Calu3 (cell line): ENCODE results near the gene CDC42SE1. TPM values are rescaled to one million over a fixed set of nuclear protein-coding genes. Genes with fewer than 3 reads are reported as not detected.
"Not testable (repeated sequence)": the region's sequence is repeated elsewhere in the genome, so short reads cannot be mapped to it uniquely, and the experiment has no call there.

Experiments used
- BruUV-seq: library from RNA; stranded (reverse); fragments of 400-500 nt; replicated peaks from 2 replicates; lab custom pipeline; 2021; lab: Mats Ljungman, UMichigan
- CTCF ChIA-PET: fragments of 300-600 bp; sonication (Branson Sonifier 250); formaldehyde crosslinking; loops from one replicate; lab custom pipeline; 2022; ENCODE audit warnings: antibody characterized with exemption; lab: Charles Lee
- DNase-seq: peaks from one replicate; pipeline ENCODE4 v3.0.0; 2022
- H3K27ac Mint-ChIP-seq: one replicate; pipeline ENCODE4 v1.8.0; 2022; ENCODE audit warnings: mixed read lengths; ENCODE audit not compliant: unreplicated experiment
- H3K27me3 Mint-ChIP-seq: one replicate; pipeline ENCODE4 v1.8.0; 2022; ENCODE audit warnings: mixed read lengths; ENCODE audit not compliant: unreplicated experiment
- H3K36me3 Mint-ChIP-seq: one replicate; pipeline ENCODE4 v1.8.0; 2022; ENCODE audit warnings: mild to moderate bottlenecking, moderate library complexity, mixed read lengths; ENCODE audit not compliant: insufficient read depth, unreplicated experiment
- H3K4me1 Mint-ChIP-seq: one replicate; pipeline ENCODE4 v1.8.0; 2022; ENCODE audit warnings: mild to moderate bottlenecking, low read depth, mixed read lengths; ENCODE audit not compliant: unreplicated experiment
- H3K4me3 Mint-ChIP-seq: one replicate; pipeline ENCODE4 v1.8.0; 2022; ENCODE audit warnings: mild to moderate bottlenecking, low read depth, moderate library complexity, mixed read lengths; ENCODE audit not compliant: unreplicated experiment
- H3K9me3 Mint-ChIP-seq: one replicate; pipeline ENCODE4 v1.8.0; 2022; ENCODE audit warnings: low read depth, mixed read lengths; ENCODE audit not compliant: unreplicated experiment
- CTCF ChIP-seq: fragments of 200-600 bp; IDR thresholded peaks from one replicate; pipeline ENCODE4 v1.8.0; 2022; ENCODE audit warnings: antibody characterized with exemption; ENCODE audit not compliant: unreplicated experiment
- intact Hi-C: fragments of 100-400 bp; cut with micrococcal nuclease; formaldehyde crosslinking; loops from one replicate; pipeline ENCODE4 v1.10.0; 2022; ENCODE audit not compliant: unreplicated experiment
- total RNA-seq: library from RNA; stranded (reverse); gene quantifications from 2 replicates; pipeline ENCODE4 v1.2.3, GENCODE V29; 2022

The CDC42SE1 gene
- total RNA-seq, 1 experiment from 2014 or later = 110 TPM

- Mint-ChIP-seq H3K36me3 (no peaks in the 10 kb centered on the region), H3K27ac (no peak overlapping the region), H3K4me1 (no peaks in the 10 kb centered on the region), H3K9me3 (no peaks in the 10 kb centered on the region), H3K4me3 (no peak overlapping the region), H3K27me3 (no peaks in the 10 kb centered on the region)
- CTCF ChIA-PET = interaction anchor here (0.6 to 1.3 kb wide), 3 partner anchors 27 to 240 kb away, joined by 3 to 5 read pairs (median 5); partner anchors contain the start of gene GABPB2
- no TSS peak for BruUV-seq
- intact Hi-C loops = loop anchor here (5.0 kb wide), 1 partner anchor 154 kb away; the partner anchor contains the start of gene PSMD4
- TF ChIP-seq CTCF = no peak
- DNase-seq = no peak
These were observed 38.7 kb upstream of the CDC42SE1 start for GRCh38 chr1:151098126-151098525.

- H3K27me3 Mint-ChIP-seq, DNase-seq, H3K27ac Mint-ChIP-seq, H3K9me3 Mint-ChIP-seq, BruUV-seq, H3K4me3 Mint-ChIP-seq, H3K4me1 Mint-ChIP-seq, H3K36me3 Mint-ChIP-seq: not testable (repeated sequence)
- intact Hi-C loops = loop anchor here (5.0 kb wide), 1 partner anchor 155 kb away; the partner anchor contains the start of gene PSMD4
- CTCF ChIA-PET = interaction anchor here (1.3 kb wide), 1 partner anchor 26 kb away, joined by 5 read pairs; the partner anchor contains the start of gene GABPB2
These were observed 38.0 kb upstream of the CDC42SE1 start for GRCh38 chr1:151097426-151097825.

DNA sequence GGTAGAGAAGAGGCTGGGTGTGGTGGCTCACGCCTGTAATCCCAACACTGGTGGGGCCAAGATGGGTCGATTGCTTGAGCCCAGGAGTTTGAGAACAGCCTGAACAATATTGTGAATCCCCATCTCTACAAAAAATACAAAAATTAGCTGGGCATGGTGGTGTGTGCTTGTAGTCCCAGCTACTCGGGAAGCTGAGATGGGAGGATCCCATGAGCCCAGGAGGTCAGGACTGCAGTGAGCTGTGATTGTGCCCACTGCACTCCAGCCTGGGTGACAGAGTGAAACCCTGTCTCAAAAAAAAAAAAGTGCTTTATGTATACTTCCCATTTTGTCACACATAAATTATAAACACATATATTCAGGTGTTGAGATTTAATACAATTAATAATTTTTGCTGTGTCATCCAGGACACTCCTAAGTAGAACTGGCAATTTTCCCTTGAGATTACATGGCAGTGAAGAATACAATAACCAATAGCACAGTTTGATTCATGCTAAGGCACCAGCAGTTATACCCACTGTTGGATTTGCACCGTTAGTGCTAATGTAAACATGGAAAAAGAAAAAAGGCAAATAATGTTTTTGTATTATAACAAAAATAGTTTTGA is 26.6 kb upstream of the CDC42SE1 start:
- intact Hi-C loops = no loop called here
- DNase-seq = no peak
- no TSS peak for BruUV-seq
- CTCF ChIA-PET = interaction anchor here (1.3 kb wide), 1 partner anchor 14 kb away, joined by 3 read pairs; no protein-coding TSS in a partner anchor
- no peaks in the 10 kb centered on the region for H3K27me3 Mint-ChIP-seq
- no peaks in the 10 kb centered on the region for H3K9me3 Mint-ChIP-seq
- H3K36me3 Mint-ChIP-seq = no peaks in the 10 kb centered on the region
- TF ChIP-seq CTCF = no peak
- H3K27ac Mint-ChIP-seq = no peak overlapping the region
- H3K4me1 Mint-ChIP-seq = no peaks in the 10 kb centered on the region
- H3K4me3 Mint-ChIP-seq = no peak overlapping the region

DNA sequence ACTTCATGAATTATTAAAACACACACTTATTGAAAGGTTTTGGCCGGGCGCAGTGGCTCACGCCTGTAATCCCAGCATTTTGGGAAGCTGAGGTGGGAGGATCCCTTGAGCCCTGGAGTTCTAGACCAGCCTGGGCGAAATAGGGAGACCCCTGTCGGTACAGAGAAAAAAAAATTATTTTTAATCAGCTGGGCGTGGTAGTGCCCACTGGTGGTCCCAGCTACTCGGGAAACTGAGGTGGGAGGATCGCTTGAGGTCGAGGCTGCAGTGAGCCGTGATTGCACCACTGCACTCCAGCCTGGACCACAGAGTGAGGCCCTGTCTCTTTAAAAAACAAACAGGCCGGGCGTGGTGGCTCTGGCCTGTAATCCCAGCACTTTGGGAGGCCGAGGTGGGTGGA is 12.8 kb upstream of the CDC42SE1 start:
- no peak for TF ChIP-seq CTCF
- Mint-ChIP-seq H3K36me3 (peaks cover 24% of the 10 kb centered on the region), H3K27ac (no peak overlapping the region), H3K4me1 (peaks cover 7% of the 10 kb centered on the region), H3K27me3 (no peaks in the 10 kb centered on the region), H3K4me3 (peak overlapping the region; percentile 84), H3K9me3 (no peaks in the 10 kb centered on the region)
- intact Hi-C loops = no loop called here
- CTCF ChIA-PET = interaction anchor here (1.5 to 1.9 kb wide), 2 partner anchors 28 to 48 kb away, joined by 5 to 7 read pairs; no protein-coding TSS in a partner anchor
- no TSS peak for BruUV-seq
- no peak for DNase-seq
